ENCODE measurements around the gene BNC2. TPM values are rescaled to one million over a fixed set of nuclear protein-coding genes. Genes with fewer than 3 reads are reported as not detected.

Gene BNC2
- total and polyA plus RNA-seq, 4 donors: 0.96 to 23.2 (median 9.7) TPM

DNA sequence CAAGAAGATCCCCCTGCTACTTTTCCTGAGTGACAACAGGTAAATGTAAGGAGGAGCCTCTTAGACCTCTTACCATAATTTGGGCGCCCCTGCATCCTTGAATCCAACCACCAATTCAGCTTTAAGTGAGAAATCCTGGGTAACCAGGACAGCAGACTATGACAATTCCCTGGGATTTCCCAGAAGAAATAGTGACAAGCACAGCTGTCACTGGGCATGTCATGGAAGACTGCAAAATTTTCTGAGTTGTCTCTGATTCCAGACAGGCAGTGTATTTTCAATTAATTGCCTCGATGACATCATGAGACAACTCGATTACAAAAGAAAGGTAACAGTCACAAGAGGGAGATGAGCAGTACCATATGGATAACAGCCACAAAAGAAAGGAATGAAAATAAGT lies 256.9 kb downstream of the BNC2 start:
- Histone ChIP-seq H3K27me3 (ENCODE audit: control insufficient read depth in 3 of 3, insufficient read depth in 3 of 3, low read length in 2 of 3) (no peaks in the 10 kb centered on the region), H3K27ac (ENCODE audit: low read depth in 1 of 2, low read length in 1 of 2) (no peak overlapping the region), H3K4me1 (ENCODE audit: control insufficient read depth in 5 of 5, insufficient read depth in 5 of 5, low read length in 5 of 5) (peaks cover 0 to 2% (median 0%) of the 10 kb centered on the region in 5 donors), H3K36me3 (ENCODE audit: control insufficient read depth in 4 of 4, insufficient read depth in 4 of 4, low read length in 4 of 4) (no peaks in the 10 kb centered on the region), H3K9ac (ENCODE audit: insufficient read depth in 1 of 2, low read length in 2 of 2) (no peak overlapping the region), H3K4me3 (no peak overlapping the region), H3K9me3 (ENCODE audit: control insufficient read depth in 4 of 4, insufficient read depth in 3 of 4, low read length in 3 of 4) (no peaks in the 10 kb centered on the region)
- TF ChIP-seq, protein P1, sequence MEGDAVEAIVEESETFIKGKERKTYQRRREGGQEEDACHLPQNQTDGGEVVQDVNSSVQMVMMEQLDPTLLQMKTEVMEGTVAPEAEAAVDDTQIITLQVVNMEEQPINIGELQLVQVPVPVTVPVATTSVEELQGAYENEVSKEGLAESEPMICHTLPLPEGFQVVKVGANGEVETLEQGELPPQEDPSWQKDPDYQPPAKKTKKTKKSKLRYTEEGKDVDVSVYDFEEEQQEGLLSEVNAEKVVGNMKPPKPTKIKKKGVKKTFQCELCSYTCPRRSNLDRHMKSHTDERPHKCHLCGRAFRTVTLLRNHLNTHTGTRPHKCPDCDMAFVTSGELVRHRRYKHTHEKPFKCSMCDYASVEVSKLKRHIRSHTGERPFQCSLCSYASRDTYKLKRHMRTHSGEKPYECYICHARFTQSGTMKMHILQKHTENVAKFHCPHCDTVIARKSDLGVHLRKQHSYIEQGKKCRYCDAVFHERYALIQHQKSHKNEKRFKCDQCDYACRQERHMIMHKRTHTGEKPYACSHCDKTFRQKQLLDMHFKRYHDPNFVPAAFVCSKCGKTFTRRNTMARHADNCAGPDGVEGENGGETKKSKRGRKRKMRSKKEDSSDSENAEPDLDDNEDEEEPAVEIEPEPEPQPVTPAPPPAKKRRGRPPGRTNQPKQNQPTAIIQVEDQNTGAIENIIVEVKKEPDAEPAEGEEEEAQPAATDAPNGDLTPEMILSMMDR (IDR thresholded peaks at IDR 0.05; ENCODE audit: control extremely low read depth, extremely low read depth): no peak
- WGBS, 2 donors: 61 to 63% methylated on average over 3 of the region's 3 CpGs
- DNase-seq (no peak), ATAC-seq (ENCODE audit: insufficient read depth, low FRiP score) (no peak)

DNA sequence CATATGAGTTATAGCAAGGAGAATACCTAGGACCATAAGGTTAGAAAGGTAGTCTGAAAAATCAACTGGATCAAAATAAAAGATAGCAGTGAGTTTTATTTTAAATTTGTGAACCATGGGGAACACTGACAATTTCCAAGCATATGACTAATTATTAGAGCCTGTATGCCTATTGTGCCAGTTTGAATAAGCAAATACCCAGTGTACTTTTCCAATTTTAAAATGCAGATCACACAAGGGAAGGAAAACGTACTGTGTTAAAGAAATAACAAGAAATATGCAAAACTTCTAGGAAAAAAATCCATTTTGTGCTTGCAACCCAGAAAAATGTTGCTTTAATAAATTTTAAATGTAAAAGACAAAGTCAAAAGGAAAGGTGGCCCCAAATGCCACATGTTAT lies 257.4 kb downstream of the BNC2 start:
- ATAC-seq (ENCODE audit: insufficient read depth, low FRiP score): no peak
- TF ChIP-seq, protein P1 (IDR thresholded peaks at IDR 0.05; ENCODE audit: control extremely low read depth, extremely low read depth): no peak

DNA sequence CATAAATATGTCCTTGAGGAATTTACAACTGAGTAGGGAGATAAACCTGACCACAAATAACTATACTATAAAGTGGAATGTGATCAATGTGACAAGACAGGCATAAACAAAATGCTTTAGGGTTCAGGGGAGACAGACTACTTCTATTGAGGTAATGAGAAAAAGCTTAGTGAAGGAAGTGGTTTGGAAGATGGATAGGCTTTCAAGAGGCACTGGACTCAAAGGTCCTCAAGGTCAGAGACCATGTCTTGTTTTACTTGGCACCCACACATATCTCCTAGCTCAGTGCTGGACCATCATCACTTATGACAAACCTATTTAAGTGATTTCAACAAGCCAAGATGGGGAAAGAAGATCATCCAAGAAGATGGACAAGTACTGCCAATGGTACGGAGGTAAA lies 257.8 kb downstream of the BNC2 start:
- H3K4me1 ChIP-seq (ENCODE audit: control insufficient read depth in 5 of 5, insufficient read depth in 5 of 5, low read length in 5 of 5): no peaks in the 10 kb centered on the region
- no peak overlapping the region for H3K4me3 ChIP-seq
- H3K36me3 ChIP-seq (ENCODE audit: control insufficient read depth in 4 of 4, insufficient read depth in 4 of 4, low read length in 4 of 4): no peaks in the 10 kb centered on the region
- no peak overlapping the region for H3K9ac ChIP-seq (ENCODE audit: insufficient read depth in 1 of 2, low read length in 2 of 2)
- DNase-seq: no peak
- WGBS, 2 donors: 90 to 97% methylated on average over 1 of the region's 1 CpG
- H3K27ac ChIP-seq (ENCODE audit: low read depth in 1 of 2, low read length in 1 of 2): no peak overlapping the region
- no peaks in the 10 kb centered on the region for H3K9me3 ChIP-seq (ENCODE audit: control insufficient read depth in 4 of 4, insufficient read depth in 3 of 4, low read length in 3 of 4)
- no peaks in the 10 kb centered on the region for H3K27me3 ChIP-seq (ENCODE audit: control insufficient read depth in 3 of 3, insufficient read depth in 3 of 3, low read length in 2 of 3)
- TF ChIP-seq, protein P1 (IDR thresholded peaks at IDR 0.05; ENCODE audit: control extremely low read depth, extremely low read depth): no peak
- no peak for ATAC-seq (ENCODE audit: insufficient read depth, low FRiP score)

More for the DNA sequence above, 257.4 kb downstream of the BNC2 start:
- DNase-seq: no peak
- H3K4me1 ChIP-seq (ENCODE audit: control insufficient read depth in 5 of 5, insufficient read depth in 5 of 5, low read length in 5 of 5): no peaks in the 10 kb centered on the region
- H3K27me3 ChIP-seq (ENCODE audit: control insufficient read depth in 3 of 3, insufficient read depth in 3 of 3, low read length in 2 of 3): no peaks in the 10 kb centered on the region
- WGBS, 2 donors: 77 to 78% methylated on average over 1 of the region's 1 CpG
- H3K9ac ChIP-seq (ENCODE audit: insufficient read depth in 1 of 2, low read length in 2 of 2): no peak overlapping the region
- H3K36me3 ChIP-seq (ENCODE audit: control insufficient read depth in 4 of 4, insufficient read depth in 4 of 4, low read length in 4 of 4): no peaks in the 10 kb centered on the region
- no peak overlapping the region for H3K4me3 ChIP-seq
- no peak overlapping the region for H3K27ac ChIP-seq (ENCODE audit: low read depth in 1 of 2, low read length in 1 of 2)
- H3K9me3 ChIP-seq (ENCODE audit: control insufficient read depth in 4 of 4, insufficient read depth in 3 of 4, low read length in 3 of 4): no peaks in the 10 kb centered on the region

DNA sequence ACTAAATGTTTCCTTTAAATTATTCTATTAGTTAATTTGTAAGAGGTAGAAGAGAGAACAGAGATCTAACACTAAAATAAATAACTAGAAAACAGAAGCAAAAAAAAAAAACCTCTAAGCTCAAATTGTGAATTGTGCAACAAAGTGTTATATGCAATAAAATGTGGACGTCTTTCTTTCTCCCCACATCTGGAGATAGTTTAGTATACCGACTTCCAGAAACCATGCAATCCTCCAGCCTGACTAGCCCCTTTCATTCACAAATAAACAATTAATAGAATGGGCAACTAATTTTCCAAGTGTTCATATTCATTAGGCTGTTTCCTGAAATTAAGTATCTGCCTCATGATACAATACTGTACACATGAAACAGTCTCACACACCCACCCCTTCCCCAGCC lies 258.5 kb downstream of the BNC2 start:
- peak in 1 of 3 donors; percentile 48 for DNase-seq
- Histone ChIP-seq H3K9me3 (ENCODE audit: control insufficient read depth in 4 of 4, insufficient read depth in 3 of 4, low read length in 3 of 4) (no peaks in the 10 kb centered on the region), H3K4me3 (no peak overlapping the region), H3K4me1 (ENCODE audit: control insufficient read depth in 5 of 5, insufficient read depth in 5 of 5, low read length in 5 of 5) (no peaks in the 10 kb centered on the region), H3K36me3 (ENCODE audit: control insufficient read depth in 4 of 4, insufficient read depth in 4 of 4, low read length in 4 of 4) (no peaks in the 10 kb centered on the region), H3K27me3 (ENCODE audit: control insufficient read depth in 3 of 3, insufficient read depth in 3 of 3, low read length in 2 of 3) (no peaks in the 10 kb centered on the region), H3K9ac (ENCODE audit: insufficient read depth in 1 of 2, low read length in 2 of 2) (no peak overlapping the region), H3K27ac (ENCODE audit: low read depth in 1 of 2, low read length in 1 of 2) (no peak overlapping the region)
- no peak for ATAC-seq (ENCODE audit: insufficient read depth, low FRiP score)
- WGBS, 2 donors: 66 to 76% methylated on average over 2 of the region's 2 CpGs
- TF ChIP-seq, protein P1 (IDR thresholded peaks at IDR 0.05; ENCODE audit: control extremely low read depth, extremely low read depth): no peak
